ENCODE measurements around the gene MYL11.
A peak's percentile ranks its signal among the peaks of the same experiment; 100 is the strongest.

MYL11 gene

GRCh38 chr16:30354423-30355143, 20.0 kb upstream of the MYL11 start:
- peak; percentile 29 to 33 for ATAC-seq

GRCh38 chr16:30355144-30355953, 19.3 kb upstream of the MYL11 start, which contains the start of gene CD2BP2:
Gene CD2BP2 (minus strand): TSS chr16:30355308. CDS start chr16:30354681, 627 bp downstream.
- peak; percentile 92 to 94 for ATAC-seq

GRCh38 chr16:30355954-30356308, 18.7 kb upstream of the MYL11 start:
- ATAC-seq, result no peak

DNA sequence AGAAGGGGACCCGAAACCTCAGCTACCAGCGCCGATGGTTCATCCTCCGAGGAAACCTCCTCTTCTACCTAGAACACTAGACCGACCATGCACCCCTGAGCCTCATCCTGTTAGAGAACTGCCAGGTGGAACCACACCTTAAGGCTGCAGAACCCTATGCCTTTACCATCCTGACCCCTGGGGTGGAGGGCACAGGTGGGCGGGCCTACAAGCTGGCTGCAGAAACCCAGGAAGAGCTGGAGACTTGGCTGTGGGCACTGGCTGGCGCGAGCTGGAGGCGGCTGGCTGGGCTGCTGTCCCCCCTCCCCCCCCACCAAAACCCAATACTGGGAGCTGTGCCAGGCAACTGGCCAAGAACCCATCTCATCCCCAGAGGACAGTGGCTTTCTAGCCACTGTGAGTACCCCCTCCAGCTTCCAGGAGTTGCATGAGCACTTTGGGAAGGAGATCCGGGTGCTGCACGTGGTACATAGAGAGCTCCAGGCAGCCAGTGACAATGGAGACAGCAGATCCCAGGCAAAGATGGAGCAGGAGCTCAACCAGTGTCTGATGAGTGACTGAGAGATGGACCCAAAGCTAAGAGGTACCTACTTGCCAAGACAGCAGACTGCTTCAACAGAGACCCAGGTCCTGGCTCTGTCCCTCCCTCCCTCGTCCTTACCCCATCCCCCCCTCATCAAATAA, 18.1 kb upstream of the MYL11 start:
- ATAC-seq, result no peak

DNA sequence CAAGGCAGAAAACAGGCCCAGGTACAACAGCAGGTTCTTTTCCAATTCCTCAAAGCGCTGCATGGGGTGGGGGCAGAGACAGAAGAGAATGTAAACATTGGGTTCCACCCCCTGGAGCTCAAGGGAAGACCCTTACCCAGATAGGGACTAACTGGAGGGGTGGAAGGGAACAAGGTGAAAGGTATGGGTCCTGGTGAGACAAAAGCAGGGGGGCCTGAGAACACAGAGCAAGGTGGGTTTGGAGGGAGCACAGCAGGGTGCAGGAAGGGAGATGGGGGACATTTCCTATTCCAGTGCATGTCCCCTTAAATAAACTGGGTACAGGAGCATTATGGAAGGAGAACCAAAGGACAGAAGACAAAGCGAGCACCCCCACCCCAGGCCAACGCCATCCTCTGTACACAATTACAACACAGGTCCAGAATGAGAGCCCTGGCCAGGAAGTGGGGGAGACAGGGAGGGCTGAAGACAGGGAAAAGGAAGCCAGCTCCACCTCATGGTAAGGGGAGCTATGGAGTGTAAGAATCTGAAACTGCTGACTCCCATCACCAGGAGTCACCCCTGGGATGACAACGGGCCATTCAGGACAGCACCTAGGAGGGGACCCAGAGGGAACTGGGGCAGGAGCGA, 17.4 kb upstream of the MYL11 start:
- no peak for ATAC-seq

DNA sequence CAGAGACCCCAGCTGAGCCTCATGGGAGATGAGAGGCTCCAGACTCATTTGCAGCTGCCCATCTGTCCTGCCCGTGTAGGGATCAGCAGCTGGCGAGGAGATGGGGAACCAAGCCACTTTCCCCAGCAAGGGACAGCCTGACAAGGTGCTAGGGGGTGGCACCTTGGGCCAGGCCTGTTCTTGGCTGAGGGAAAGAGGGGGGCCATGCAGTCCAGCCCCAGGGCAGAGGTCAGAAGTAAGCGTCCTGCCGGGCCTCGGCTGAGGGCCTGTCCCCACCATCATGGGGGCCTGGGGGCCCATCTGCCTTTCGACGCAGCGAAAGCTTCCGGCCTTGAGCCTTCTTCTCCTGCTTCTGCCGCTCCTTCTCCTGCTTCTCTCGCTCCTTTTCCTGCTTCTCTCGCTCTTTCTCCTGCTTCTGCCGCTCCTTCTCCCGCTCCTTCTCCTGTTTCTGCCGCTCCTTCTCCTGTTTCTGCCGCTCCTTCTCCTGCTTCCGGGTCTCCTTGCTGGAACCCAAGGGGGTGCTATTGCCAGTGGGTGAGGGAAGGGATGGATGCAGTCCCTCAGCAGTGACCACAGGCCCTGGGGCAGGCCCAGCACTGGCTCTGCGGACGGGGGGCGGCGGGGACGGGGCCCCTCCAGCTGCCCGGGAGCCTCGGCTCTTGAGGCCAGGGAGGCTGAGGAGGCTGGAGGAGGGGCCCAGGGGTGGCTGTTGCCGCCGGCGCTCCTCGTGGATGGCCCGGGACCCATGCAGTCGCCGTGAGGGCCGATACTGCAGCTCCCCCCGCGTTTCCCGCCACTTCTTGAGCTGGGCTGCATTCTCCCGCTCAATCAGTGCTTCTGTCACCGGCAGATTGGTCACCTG, 16.7 kb upstream of the MYL11 start:
- ATAC-seq, result no peak

- ATAC-seq, result no peak
These were observed 16.0 kb upstream of the MYL11 start for GRCh38 chr16:30358577-30358936.

- ATAC-seq, result no peak
These were observed 15.4 kb upstream of the MYL11 start for GRCh38 chr16:30358990-30359870.

GRCh38 chr16:30359871-30360170, 14.8 kb upstream of the MYL11 start:
- ATAC-seq, result no peak

DNA sequence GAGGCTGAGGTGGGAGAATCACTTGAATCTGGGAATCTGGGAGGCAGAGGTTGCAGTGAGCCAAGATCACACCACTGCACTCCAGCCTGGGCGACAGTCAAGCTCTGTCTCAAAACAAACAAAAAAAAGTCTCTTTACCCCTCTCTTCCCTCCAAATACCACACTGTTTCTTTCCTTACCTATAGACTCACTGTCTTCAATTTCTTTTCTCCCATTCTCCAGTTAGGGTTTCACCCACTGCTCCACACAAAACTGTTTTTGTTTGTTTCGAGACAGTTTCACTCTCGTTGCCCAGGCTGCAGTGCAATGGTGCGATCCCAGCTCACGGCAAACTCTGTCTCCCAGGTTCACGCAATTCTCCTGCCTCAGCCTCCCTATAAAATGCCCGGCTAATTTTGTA, 13.4 kb upstream of the MYL11 start:
- no peak for ATAC-seq

DNA sequence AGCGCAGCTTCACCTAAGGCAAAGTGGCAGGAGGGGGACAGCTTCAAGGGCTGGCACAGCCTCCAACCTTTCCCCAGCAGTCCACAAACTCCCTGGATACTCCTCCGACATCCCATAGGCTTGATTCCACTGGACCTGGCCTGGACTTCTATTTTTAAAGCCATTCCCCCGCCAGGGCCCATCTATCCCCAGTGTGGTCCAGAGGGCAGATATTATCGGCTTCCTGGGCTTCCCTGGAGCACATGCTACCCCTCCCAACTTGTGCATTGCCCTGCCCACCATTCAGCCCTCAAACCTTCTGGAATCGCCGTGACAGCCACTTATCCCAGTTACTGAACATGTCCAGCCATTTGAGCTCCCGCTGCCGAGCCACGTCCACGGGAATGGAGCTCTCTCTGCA, 9.4 kb upstream of the MYL11 start:
- no peak for ATAC-seq

- no peak for ATAC-seq
These were observed 8.1 kb upstream of the MYL11 start for GRCh38 chr16:30366511-30366910.

DNA sequence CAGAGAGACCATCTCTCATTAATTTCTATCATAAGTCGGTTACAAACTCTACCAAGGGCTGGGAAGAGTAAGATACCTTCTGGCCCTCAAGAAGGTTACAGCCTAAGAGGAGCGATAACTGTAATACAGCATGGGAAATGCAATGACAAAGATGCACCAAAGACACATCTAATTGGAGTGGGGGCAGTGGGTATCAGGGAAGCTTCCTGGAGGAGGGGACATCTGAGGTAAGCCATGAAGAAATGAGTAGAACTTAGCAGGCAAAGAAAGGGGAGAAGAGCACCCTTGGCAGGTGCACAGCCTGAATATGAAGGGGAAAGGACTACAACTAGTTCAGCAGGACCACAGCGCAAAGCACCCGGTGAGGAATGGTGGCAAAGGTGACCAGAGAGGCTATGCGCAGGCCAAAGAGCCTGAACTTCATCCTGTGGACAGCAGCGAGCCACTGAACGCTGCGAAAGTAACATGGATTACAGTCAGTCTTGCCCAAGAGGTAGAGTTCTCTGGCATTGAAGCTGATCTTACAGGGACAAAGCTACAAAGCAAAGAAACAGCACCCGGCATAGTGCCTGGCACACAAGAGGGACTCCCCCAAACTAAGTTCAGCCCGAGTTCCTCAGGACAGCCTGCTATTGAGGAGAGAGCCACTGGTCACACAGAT, 7.1 kb upstream of the MYL11 start:
- ATAC-seq, result no peak

DNA sequence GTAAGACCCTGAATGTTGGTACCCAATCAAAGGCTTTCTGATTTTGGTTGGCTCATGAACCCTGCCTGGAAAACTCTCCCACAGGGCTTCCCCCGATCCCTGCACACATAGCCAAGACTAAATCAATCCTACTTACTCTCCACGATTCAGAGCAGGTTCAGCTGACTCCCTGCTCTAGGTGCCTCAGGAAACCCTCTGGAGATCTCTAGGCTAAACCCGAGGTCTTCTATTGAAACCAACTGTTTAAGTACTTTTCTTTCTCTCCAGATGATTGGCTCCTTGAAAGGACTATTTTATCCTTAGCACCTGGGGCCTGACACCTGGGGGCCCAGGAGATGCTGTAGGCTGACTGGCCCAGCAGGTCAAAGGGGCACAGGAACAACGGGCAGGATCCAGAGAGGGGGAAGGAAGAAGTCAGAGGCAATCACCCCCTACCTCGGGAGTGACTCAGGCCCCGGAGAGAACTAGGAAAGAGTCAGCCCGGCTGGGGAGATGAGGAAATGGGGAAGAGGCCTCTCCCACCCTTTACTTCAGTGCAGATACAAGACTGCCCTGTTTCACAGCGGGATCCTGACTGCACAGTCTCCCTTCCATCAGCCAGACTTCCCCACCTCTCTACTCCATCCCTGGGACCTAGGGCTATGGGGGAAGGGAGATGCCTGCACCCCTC, 6.3 kb upstream of the MYL11 start:
- no peak for ATAC-seq

GRCh38 chr16:30368792-30369090, 5.9 kb upstream of the MYL11 start:
- ATAC-seq, result no peak

DNA sequence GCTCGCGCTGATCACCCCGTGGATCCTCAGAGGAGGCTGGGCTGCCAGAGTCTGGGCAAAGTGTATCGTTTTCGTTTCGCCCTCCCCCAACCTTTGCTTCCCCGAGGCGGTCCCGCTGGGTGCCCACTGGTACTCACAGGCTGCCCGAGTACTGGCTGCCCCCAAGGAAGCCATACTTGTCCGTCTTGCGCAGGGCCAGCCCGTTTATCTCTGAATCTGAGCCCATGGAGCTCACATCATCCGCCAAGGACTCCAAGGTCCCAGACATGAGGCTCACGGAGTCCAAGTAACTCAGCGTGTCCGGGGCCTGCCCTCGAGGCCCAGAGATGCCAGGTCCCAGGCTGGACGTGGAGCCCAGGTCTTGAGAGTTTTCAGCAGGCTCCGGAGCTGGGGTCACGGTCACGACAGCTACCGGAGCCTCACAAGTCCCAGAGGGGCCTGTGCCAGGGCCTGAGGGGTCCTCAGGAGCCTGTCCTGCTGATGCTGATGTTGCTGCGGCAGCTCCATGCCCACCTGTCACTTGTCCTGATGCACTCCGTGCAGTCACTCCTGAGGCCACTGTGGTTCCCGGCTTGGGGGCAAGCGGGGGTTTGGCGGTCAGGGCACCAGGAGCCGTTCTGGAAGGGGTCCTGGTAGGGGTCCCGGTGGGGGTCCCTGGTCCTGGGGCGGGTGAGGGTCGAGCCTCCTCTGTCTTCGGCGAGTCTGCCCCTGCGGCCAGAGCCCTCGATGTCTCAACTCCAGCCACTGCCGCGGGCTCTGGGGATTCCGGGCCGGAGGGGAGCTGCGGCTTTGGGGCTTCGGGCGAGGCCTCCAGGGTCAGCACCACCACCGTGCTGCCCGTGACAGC, 5.3 kb upstream of the MYL11 start:
- no peak for ATAC-seq

DNA sequence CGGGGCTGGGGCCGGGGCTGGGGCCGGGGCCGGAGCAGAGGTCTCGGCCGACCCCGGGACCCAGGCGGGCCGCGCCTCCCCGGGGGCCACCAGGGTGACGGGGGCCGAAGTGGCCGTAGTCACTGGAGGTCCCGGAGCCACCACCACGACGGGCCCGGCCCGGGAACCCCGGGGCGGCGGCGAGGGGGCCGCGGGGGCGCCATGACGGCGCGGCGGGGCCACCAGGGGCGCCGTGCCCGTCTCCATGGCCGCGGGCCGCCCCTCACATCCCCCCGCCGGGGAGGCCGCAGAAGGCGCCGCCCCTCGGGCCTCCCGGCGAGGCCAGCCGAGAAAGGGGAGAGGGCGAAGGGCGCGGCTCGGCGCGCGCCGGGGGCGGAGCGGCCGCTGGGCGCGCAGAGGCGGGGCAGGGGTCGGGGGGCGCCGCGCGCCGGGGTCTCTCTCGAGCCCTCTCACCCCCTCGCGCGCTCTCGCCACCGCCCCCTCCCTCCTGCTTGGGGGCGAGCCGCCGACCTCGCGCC, 4.6 kb upstream of the MYL11 start:
- ATAC-seq, result peak; percentile 0

- peak; percentile 85 to 87 for ATAC-seq
These were observed 4.0 kb upstream of the MYL11 start, which contains the start of gene TBC1D10B for GRCh38 chr16:30370456-30371247. Gene TBC1D10B (minus strand): TSS chr16:30370494. CDS start chr16:30370183, 311 bp downstream.

Measured in activated CD4-positive, CD25-positive, alpha-beta regulatory T cell treated with anti-CD3 and anti-CD28 coated beads, Interleukin-2, amount 50 U/mL, for 24 hours (primary cell).